ENCODE measurements around the gene B3GAT2. TPM values are rescaled to one million over a fixed set of nuclear protein-coding genes. Genes with fewer than 3 reads are reported as not detected.

Gene B3GAT2
- total RNA-seq, 4 donors from 2014 or later: not detected

DNA sequence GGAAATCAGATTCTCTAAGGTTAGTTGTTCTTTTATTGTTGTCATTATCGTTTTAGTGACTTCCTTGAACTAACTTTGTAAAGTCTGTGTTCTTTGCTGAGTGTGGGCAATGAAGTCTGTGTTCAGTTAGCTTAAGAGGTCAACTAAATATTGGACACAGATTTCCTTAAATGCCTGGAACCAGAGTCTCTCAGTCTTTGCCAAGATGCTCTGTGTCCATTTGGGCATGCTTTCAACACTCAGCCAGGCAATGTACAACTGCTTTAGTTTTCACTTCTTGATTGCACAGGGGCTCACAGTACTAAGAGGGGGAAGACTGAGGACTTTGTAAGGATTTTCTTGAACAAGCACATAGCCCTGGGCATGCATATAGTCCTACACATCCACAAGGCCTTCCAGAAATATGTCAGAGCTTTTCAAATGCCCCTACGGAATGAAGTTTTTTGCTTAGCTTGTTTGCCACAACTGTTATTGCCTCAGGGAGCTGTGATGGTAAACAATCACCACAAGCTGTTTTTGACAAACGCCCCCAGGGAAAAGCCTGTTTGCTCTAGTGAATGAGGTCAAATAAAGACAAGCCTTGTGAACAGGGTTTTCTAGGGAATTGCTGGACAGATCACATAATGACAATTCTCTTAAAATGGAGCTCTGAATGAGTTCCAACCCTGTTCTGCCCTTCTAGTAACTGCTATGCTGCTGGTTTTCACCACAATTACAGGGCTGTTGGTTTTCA is 82.5 kb downstream of the B3GAT2 start:
- no peak overlapping the region for H3K4me3 ChIP-seq (replicated peaks in 1 of 3)
- H3K4me1 ChIP-seq: no peaks in the 10 kb centered on the region
- H3K27ac ChIP-seq: no peak overlapping the region
- intact Hi-C loops (cut with DNase I): no loop called here
- 21 to 26% methylated on average over 3 of the region's 3 CpGs for WGBS, 2 donors
- DNase-seq: no peak
- H3K36me3 ChIP-seq: no peaks in the 10 kb centered on the region
- no peaks in the 10 kb centered on the region for H3K9me3 ChIP-seq
- TF ChIP-seq CTCF (IDR thresholded peaks at IDR 0.05): no peak
- no peak for TF ChIP-seq POLR2A (IDR thresholded peaks at IDR 0.05)
- H3K27me3 ChIP-seq: no peaks in the 10 kb centered on the region

GRCh38 chr6:70872469-70872868 is 84.4 kb downstream of the B3GAT2 start:
- Histone ChIP-seq H3K4me3 (replicated peaks in 1 of 3) (no peak overlapping the region), H3K27me3 (no peaks in the 10 kb centered on the region), H3K9me3 (no peaks in the 10 kb centered on the region), H3K36me3 (no peaks in the 10 kb centered on the region), H3K27ac (no peak overlapping the region), H3K4me1 (no peaks in the 10 kb centered on the region)
- intact Hi-C loops (cut with DNase I): no loop called here
- 98 to 99% methylated on average over 2 of the region's 2 CpGs for whole genome bisulfite sequencing, 2 donors
- TF ChIP-seq POLR2A (IDR thresholded peaks at IDR 0.05) (no peak), CTCF (IDR thresholded peaks at IDR 0.05) (no peak)
- DNase-seq: no peak

- H3K9me3 ChIP-seq: no peaks in the 10 kb centered on the region
- H3K27ac ChIP-seq: no peak overlapping the region
- WGBS, 2 donors: 62 to 63% methylated on average over 3 of the region's 3 CpGs
- DNase-seq: no peak
- intact Hi-C loops (cut with DNase I): no loop called here
- H3K4me1 ChIP-seq: no peaks in the 10 kb centered on the region
- H3K36me3 ChIP-seq: peaks cover 0 to 5% of the 10 kb centered on the region in 2 donors
- no peak overlapping the region for H3K4me3 ChIP-seq (replicated peaks in 1 of 3)
- TF ChIP-seq POLR2A (IDR thresholded peaks at IDR 0.05) (no peak), CTCF (IDR thresholded peaks at IDR 0.05) (no peak)
- H3K27me3 ChIP-seq: no peaks in the 10 kb centered on the region
Measured at GRCh38 chr6:70864401-70864800, 92.5 kb downstream of the B3GAT2 start.

- no peaks in the 10 kb centered on the region for H3K27me3 ChIP-seq
- no peaks in the 10 kb centered on the region for H3K4me1 ChIP-seq
- TF ChIP-seq CTCF (IDR thresholded peaks at IDR 0.05) (no peak), POLR2A (IDR thresholded peaks at IDR 0.05) (no peak)
Measured at GRCh38 chr6:70863343-70863742, 93.5 kb downstream of the B3GAT2 start.

DNA sequence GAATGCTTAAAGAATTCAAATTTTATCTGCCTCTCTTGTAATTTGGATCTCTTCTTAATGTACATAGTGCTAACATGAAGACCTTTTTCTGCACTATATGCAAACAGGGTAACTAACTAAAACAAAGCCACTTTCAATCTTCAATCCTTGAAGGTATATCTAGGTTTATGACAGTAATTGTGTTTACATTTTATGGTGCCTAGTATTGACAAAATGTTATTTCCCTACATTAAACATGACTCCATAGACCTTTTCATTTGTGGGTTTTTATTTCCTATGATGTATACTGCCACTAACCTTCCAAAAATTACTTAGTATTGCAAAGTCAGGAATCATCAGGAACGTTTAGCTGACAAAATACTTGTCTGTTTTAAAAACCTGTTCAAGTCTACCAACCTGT is 95.9 kb downstream of the B3GAT2 start:
- Histone ChIP-seq H3K36me3 (peaks cover 0 to 5% of the 10 kb centered on the region in 2 donors), H3K27me3 (no peaks in the 10 kb centered on the region), H3K27ac (no peak overlapping the region), H3K9me3 (no peaks in the 10 kb centered on the region), H3K4me1 (no peaks in the 10 kb centered on the region), H3K4me3 (replicated peaks in 1 of 3) (no peak overlapping the region)
- TF ChIP-seq CTCF (IDR thresholded peaks at IDR 0.05): no peak
- TF ChIP-seq POLR2A (IDR thresholded peaks at IDR 0.05): no peak
- WGBS, 2 donors: 76 to 92% methylated on average over 1 of the region's 1 CpG
- DNase-seq: no peak
- intact Hi-C loops (cut with DNase I): no loop called here

More at GRCh38 chr6:70863343-70863742, 93.5 kb downstream of the B3GAT2 start:
- no peak overlapping the region for H3K4me3 ChIP-seq (replicated peaks in 1 of 3)
- no peak overlapping the region for H3K27ac ChIP-seq
- no peak for DNase-seq
- intact Hi-C loops (cut with DNase I): no loop called here
- no peaks in the 10 kb centered on the region for H3K9me3 ChIP-seq
- H3K36me3 ChIP-seq: peaks cover 0 to 5% of the 10 kb centered on the region in 2 donors
- 63 to 75% methylated on average over 3 of the region's 3 CpGs for WGBS, 2 donors
